ENCODE measurements around the gene PDIA4.

The PDIA4 gene, protein sequence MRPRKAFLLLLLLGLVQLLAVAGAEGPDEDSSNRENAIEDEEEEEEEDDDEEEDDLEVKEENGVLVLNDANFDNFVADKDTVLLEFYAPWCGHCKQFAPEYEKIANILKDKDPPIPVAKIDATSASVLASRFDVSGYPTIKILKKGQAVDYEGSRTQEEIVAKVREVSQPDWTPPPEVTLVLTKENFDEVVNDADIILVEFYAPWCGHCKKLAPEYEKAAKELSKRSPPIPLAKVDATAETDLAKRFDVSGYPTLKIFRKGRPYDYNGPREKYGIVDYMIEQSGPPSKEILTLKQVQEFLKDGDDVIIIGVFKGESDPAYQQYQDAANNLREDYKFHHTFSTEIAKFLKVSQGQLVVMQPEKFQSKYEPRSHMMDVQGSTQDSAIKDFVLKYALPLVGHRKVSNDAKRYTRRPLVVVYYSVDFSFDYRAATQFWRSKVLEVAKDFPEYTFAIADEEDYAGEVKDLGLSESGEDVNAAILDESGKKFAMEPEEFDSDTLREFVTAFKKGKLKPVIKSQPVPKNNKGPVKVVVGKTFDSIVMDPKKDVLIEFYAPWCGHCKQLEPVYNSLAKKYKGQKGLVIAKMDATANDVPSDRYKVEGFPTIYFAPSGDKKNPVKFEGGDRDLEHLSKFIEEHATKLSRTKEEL

DNA sequence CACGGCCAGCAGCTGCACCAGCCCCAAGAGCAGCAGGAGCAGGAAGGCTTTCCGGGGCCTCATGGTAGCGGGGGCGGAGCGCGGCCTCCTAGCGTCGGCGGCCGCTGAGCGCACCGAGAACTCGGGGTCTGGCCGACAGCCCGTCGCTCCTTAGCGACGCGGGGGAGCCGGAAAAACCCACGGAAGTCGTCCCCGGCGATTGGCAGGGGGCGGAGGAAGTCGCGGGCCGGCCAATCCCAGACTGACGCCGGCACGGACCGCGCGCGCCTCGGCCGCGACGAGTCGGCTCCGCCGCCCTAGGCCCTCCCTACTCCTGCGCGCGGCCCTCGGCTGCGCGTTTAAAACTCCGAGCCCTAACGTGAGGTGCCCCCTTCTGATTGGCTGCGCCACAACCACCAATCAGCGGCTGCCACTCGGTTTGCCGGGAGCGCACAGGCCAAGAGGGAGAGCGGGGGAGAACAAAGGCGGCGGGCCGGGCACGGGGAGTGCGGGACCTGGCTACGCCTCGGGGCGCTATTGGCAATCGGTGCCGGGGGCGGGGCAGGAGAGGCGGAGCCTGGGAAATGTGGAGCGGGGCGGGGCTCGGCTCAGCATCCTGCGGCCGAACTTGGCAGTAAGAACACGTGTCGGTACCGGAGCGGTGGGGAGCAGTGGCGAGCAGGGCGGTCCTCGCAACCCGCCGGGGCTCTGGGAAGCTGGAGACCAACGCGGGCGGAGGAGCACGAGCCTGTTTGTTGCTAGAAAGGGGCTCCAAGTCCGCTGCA is at the start of gene PDIA4:
TSS of gene PDIA4 (minus strand) at position 160 of the 764 bp plus-strand sequence. CDS start at position 63, 97 bp downstream.
- DNase-seq (ENCODE audit: low spot score) (peak; percentile 100), ATAC-seq (ENCODE audit: low read depth) (peak; percentile 93)
- H3K27ac ChIP-seq (ENCODE audit: poor library complexity, severe bottlenecking), result peak within 1 kb of the TSS; percentile 66
- H3K4me1 ChIP-seq (ENCODE audit: insufficient read depth, poor library complexity, severe bottlenecking), result peaks cover 11% of the 10 kb centered on the region
- H3K9me3 ChIP-seq (ENCODE audit: severe bottlenecking), result no peaks in the 10 kb centered on the region
- H3K4me3 ChIP-seq (ENCODE audit: severe bottlenecking), result peak within 1 kb of the TSS; percentile 87
- TF ChIP-seq, protein P1, sequence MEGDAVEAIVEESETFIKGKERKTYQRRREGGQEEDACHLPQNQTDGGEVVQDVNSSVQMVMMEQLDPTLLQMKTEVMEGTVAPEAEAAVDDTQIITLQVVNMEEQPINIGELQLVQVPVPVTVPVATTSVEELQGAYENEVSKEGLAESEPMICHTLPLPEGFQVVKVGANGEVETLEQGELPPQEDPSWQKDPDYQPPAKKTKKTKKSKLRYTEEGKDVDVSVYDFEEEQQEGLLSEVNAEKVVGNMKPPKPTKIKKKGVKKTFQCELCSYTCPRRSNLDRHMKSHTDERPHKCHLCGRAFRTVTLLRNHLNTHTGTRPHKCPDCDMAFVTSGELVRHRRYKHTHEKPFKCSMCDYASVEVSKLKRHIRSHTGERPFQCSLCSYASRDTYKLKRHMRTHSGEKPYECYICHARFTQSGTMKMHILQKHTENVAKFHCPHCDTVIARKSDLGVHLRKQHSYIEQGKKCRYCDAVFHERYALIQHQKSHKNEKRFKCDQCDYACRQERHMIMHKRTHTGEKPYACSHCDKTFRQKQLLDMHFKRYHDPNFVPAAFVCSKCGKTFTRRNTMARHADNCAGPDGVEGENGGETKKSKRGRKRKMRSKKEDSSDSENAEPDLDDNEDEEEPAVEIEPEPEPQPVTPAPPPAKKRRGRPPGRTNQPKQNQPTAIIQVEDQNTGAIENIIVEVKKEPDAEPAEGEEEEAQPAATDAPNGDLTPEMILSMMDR (IDR thresholded peaks at IDR 0.05; ENCODE audit: poor library complexity, severe bottlenecking), result no peak
- peaks cover 32% of the 10 kb centered on the region for H3K36me3 ChIP-seq (ENCODE audit: low read depth)
- no peaks in the 10 kb centered on the region for H3K27me3 ChIP-seq (ENCODE audit: insufficient read depth, poor library complexity, severe bottlenecking)

DNA sequence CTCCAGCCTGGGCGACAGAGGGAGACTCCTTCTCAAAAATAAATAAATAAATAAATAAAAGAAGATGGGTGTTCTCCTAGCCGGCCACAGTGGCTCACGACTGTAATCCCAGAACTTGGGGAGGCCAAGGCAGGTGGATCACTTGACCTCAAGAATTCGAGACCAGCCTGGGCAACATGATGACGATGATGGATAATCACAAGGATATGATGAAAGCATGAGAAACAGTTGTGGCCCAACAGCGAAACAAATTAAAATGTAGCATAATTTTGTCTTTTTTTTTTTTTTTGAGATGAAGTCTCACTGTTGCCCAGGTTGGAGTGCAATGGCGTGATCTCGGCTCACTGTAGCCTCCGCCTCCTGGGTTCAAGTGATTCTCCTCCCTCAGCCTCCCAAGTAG is 49.3 kb upstream of the PDIA4 start:
- Histone ChIP-seq H3K9me3 (ENCODE audit: severe bottlenecking) (no peaks in the 10 kb centered on the region), H3K27ac (ENCODE audit: poor library complexity, severe bottlenecking) (no peak overlapping the region), H3K4me1 (ENCODE audit: insufficient read depth, poor library complexity, severe bottlenecking) (no peaks in the 10 kb centered on the region), H3K4me3 (ENCODE audit: severe bottlenecking) (no peak overlapping the region), H3K27me3 (ENCODE audit: insufficient read depth, poor library complexity, severe bottlenecking) (no peaks in the 10 kb centered on the region), H3K36me3 (ENCODE audit: low read depth) (peaks cover 18% of the 10 kb centered on the region)
- TF ChIP-seq, protein P1 (IDR thresholded peaks at IDR 0.05; ENCODE audit: poor library complexity, severe bottlenecking), result no peak
- ATAC-seq (ENCODE audit: low read depth) (no peak), DNase-seq (ENCODE audit: low spot score) (no peak)

DNA sequence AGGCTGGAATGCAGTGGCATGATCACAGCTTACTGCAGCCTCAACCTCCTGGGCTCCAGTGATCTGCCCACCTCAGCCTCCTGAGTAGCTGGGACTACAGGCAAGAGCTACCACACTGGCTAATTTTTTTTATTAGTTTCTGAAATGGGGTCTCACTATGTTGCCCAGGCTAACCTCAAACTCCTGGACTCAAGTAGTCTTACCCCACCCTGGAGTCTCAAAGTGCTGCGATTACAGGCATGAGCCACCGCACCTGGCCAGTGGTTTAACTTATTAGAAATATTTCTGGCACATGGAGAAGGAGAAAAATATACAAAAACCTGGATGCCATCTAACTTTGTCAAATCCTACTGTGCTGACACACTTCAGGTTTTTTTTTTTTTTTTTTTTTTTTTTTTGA is 47.0 kb upstream of the PDIA4 start:
- TF ChIP-seq, protein P1 (IDR thresholded peaks at IDR 0.05; ENCODE audit: poor library complexity, severe bottlenecking), result no peak
- H3K27ac ChIP-seq (ENCODE audit: poor library complexity, severe bottlenecking), result no peak overlapping the region
- H3K27me3 ChIP-seq (ENCODE audit: insufficient read depth, poor library complexity, severe bottlenecking), result no peaks in the 10 kb centered on the region
- no peaks in the 10 kb centered on the region for H3K9me3 ChIP-seq (ENCODE audit: severe bottlenecking)
- no peak for DNase-seq (ENCODE audit: low spot score)
- H3K4me1 ChIP-seq (ENCODE audit: insufficient read depth, poor library complexity, severe bottlenecking), result no peaks in the 10 kb centered on the region
- no peak for ATAC-seq (ENCODE audit: low read depth)
- H3K36me3 ChIP-seq (ENCODE audit: low read depth), result peaks cover 30% of the 10 kb centered on the region
- no peak overlapping the region for H3K4me3 ChIP-seq (ENCODE audit: severe bottlenecking)

DNA sequence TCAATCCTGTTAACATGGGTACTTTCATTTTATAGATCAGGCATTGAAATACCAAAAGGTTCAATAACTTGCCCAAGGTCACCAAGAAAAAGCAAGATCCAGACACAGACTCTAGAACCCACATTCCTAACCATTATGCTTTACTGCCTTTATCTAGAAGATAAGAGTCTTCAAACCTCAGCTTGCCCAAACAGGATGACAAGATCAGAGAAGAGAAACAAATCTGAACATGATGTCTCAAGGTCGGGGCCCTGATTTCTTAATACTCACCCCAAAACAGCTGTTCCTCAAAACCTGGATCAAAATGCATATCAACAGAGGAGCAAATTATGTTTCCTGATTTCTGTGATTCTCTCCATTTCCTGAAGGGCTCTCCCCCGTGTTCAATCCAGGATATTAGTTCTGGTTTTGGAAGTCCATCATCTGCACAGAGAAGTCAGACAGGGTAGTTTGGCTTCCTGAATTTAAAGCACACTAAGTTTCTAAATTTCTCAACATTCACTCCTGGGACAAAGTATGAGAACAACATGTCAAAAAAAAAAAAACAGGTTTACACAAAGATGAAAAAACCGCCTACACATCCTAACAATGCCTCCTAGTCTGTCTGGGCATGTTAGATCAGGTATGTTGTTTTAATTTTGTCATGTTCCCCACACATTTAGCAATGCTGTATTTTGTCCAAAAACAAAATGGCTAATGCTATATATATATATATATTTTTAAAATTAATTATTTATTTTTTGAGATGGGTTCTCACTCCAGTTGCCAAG is 46.0 kb upstream of the PDIA4 start:
- no peak overlapping the region for H3K4me3 ChIP-seq (ENCODE audit: severe bottlenecking)
- DNase-seq (ENCODE audit: low spot score) (no peak), ATAC-seq (ENCODE audit: low read depth) (no peak; the same call in 2 of the 3 replicates)
- TF ChIP-seq, protein P1 (IDR thresholded peaks at IDR 0.05; ENCODE audit: poor library complexity, severe bottlenecking), result no peak
- no peak overlapping the region for H3K27ac ChIP-seq (ENCODE audit: poor library complexity, severe bottlenecking)
- H3K36me3 ChIP-seq (ENCODE audit: low read depth), result peaks cover 32% of the 10 kb centered on the region
- no peaks in the 10 kb centered on the region for H3K27me3 ChIP-seq (ENCODE audit: insufficient read depth, poor library complexity, severe bottlenecking)
- H3K4me1 ChIP-seq (ENCODE audit: insufficient read depth, poor library complexity, severe bottlenecking), result no peaks in the 10 kb centered on the region
- no peaks in the 10 kb centered on the region for H3K9me3 ChIP-seq (ENCODE audit: severe bottlenecking)

Data from RWPE2 (cell line).